ENCODE results near the gene STIMATE.

DNA sequence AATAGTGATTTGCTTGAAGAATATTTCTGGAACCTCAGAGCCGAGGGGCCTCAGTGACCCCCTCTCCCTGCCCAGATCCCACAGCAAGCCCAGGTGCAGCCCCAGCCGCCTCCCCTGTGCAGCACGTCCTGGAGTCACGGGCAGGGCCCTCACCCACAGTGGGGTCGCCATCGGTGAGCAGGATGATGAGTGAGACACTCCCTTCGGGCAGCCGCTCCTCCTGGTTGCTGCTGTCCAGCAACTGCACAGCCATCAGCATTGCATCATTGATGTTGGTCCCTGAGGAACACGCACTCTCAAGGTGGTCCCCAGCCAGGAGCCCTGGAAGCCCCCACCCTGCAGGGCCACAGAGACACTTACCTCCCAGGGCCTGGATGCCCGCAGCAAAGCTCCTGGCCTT is 73.3 kb downstream of the STIMATE start:
- TF ChIP-seq, protein P1, sequence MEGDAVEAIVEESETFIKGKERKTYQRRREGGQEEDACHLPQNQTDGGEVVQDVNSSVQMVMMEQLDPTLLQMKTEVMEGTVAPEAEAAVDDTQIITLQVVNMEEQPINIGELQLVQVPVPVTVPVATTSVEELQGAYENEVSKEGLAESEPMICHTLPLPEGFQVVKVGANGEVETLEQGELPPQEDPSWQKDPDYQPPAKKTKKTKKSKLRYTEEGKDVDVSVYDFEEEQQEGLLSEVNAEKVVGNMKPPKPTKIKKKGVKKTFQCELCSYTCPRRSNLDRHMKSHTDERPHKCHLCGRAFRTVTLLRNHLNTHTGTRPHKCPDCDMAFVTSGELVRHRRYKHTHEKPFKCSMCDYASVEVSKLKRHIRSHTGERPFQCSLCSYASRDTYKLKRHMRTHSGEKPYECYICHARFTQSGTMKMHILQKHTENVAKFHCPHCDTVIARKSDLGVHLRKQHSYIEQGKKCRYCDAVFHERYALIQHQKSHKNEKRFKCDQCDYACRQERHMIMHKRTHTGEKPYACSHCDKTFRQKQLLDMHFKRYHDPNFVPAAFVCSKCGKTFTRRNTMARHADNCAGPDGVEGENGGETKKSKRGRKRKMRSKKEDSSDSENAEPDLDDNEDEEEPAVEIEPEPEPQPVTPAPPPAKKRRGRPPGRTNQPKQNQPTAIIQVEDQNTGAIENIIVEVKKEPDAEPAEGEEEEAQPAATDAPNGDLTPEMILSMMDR (IDR thresholded peaks at IDR 0.05): no peak
- TF ChIP-seq EZH2 (IDR thresholded peaks at IDR 0.05): no peak
- TF ChIP-seq EZH2phosphoT487 (IDR thresholded peaks at IDR 0.05): no peak

All from neural progenitor cell (in vitro differentiated cells).